Gastroesophageal sphincter (tissue), 4 donors: Measurements from ENCODE around the gene SLC35B4. TPM values are rescaled to one million over a fixed set of nuclear protein-coding genes. Genes with fewer than 3 reads are reported as not detected.

ENCODE experiments used
- ATAC-seq: fragments of 150-250 bp; one replicate; pipeline ENCODE4 v1.9.1; 2016; ENCODE audit warnings: mild to moderate bottlenecking, moderate library complexity
- H3K27ac ChIP-seq, 4 donors: fragments of 200-600 bp; sonication (generic) in 3 of 4; 1 replicate in 3 of 4; 2 replicates in 1 of 4; pipeline ENCODE4 v1.5.1; 2016 to 2019
- H3K27me3 ChIP-seq: fragments of 200-600 bp; sonication (generic); one replicate; pipeline ENCODE4 v1.5.1; 2019
- H3K36me3 ChIP-seq, 2 donors: fragments of 200-600 bp; sonication (generic); one replicate each; pipeline ENCODE4 v1.5.1; 2019; ENCODE audit warnings: control low read depth in 1 of 2
- H3K4me1 ChIP-seq, 3 donors: fragments of 200-600 bp; sonication (generic); 1 replicate in 2 of 3; 2 replicates in 1 of 3; pipeline ENCODE4 v1.5.1; 2016 to 2019; ENCODE audit warnings: control low read depth in 2 of 3
- H3K4me3 ChIP-seq, 2 donors: fragments of 200-600 bp; sonication (generic); one replicate each; pipeline ENCODE4 v1.5.1; 2019; ENCODE audit warnings: mild to moderate bottlenecking in 1 of 2, moderate library complexity in 1 of 2
- H3K9me3 ChIP-seq, 3 donors: fragments of 200-600 bp; sonication (generic); one replicate each; pipeline ENCODE4 v1.5.1; 2017 to 2019; ENCODE audit warnings: control low read depth in 2 of 3
- CTCF ChIP-seq, 4 experiments: fragments of 200-600 bp in 2 of 4; fragments of 450-650 bp in 2 of 4; sonication (generic) in 1 of 4; IDR thresholded peaks; one replicate each; pipeline ENCODE4 v1.5.1; 2017 to 2019; ENCODE audit warnings: antibody characterized with exemption in 4 of 4, mild to moderate bottlenecking in 2 of 4, moderate library complexity in 2 of 4
- EP300 ChIP-seq: sonication (generic); formaldehyde crosslinking; IDR thresholded peaks from one replicate; pipeline ENCODE4 v1.6.1; 2017; ENCODE audit warnings: antibody characterized with exemption, mild to moderate bottlenecking
- POLR2A ChIP-seq, 2 donors: fragments of 450-650 bp; IDR thresholded peaks; one replicate each; pipeline ENCODE4 v1.6.1; 2017; ENCODE audit warnings: antibody characterized with exemption in 2 of 2, mild to moderate bottlenecking in 2 of 2, moderate library complexity in 1 of 2
- POLR2AphosphoS5 ChIP-seq: sonication (generic); formaldehyde crosslinking; IDR thresholded peaks from one replicate; pipeline ENCODE4 v1.6.1; 2017; ENCODE audit warnings: antibody characterized with exemption
- WGBS, 2 donors: methylation state at CpG; one replicate each; pipeline ENCODE4 v1.1.5; 2018; ENCODE audit warnings: low coverage in 1 of 2; 5-methylcytosine and 5-hydroxymethylcytosine counted together
- total RNA-seq, 4 donors: library from RNA; depleted of rRNA; stranded (reverse); fragments of >200 nt; gene quantifications; one replicate each; pipeline ENCODE4 v1.1.0, GENCODE V29; 2016

Gene SLC35B4
- total RNA-seq, 4 donors from 2014 or later = 7.3 to 14.4 (median 10.7) TPM

GRCh38 chr7:134311807-134312206 is 4.9 kb downstream of the SLC35B4 start:
- 95 to 100% methylated on average over 4 of the region's 4 CpGs for WGBS, 2 donors
- peaks cover 0 to 10% (median 0%) of the 10 kb centered on the region in 3 donors for H3K4me1 ChIP-seq
- TF ChIP-seq CTCF (IDR thresholded peaks at IDR 0.05) (no peak), EP300 (no peak), POLR2A (IDR thresholded peaks at IDR 0.05) (no peak), POLR2AphosphoS5 (no peak)
- H3K4me3 ChIP-seq = no peak overlapping the region
- H3K9me3 ChIP-seq = no peaks in the 10 kb centered on the region
- no peaks in the 10 kb centered on the region for H3K27me3 ChIP-seq
- no peak for ATAC-seq
- H3K27ac ChIP-seq = no peak overlapping the region
- peaks cover 0 to 19% of the 10 kb centered on the region in 2 donors for H3K36me3 ChIP-seq

- WGBS, 2 donors = 80 to 94% methylated on average over 4 of the region's 4 CpGs
- Histone ChIP-seq H3K4me1 (no peaks in the 10 kb centered on the region), H3K9me3 (no peaks in the 10 kb centered on the region), H3K27ac (no peak overlapping the region), H3K27me3 (no peaks in the 10 kb centered on the region), H3K4me3 (no peak overlapping the region), H3K36me3 (peaks cover 0 to 44% of the 10 kb centered on the region in 2 donors)
- TF ChIP-seq POLR2A (IDR thresholded peaks at IDR 0.05) = no peak
- no peak for TF ChIP-seq EP300
- TF ChIP-seq POLR2AphosphoS5 = no peak
- no peak for TF ChIP-seq CTCF (IDR thresholded peaks at IDR 0.05)
- ATAC-seq = no peak
These were observed 8.2 kb downstream of the SLC35B4 start for GRCh38 chr7:134308548-134308947.

GRCh38 chr7:134307320-134307719 is 9.4 kb downstream of the SLC35B4 start:
- 75 to 86% methylated on average over 1 of the region's 1 CpG for WGBS, 2 donors
- Histone ChIP-seq H3K4me1 (peaks cover 0 to 2% (median 0%) of the 10 kb centered on the region in 3 donors), H3K36me3 (peaks cover 0 to 47% of the 10 kb centered on the region in 2 donors), H3K27me3 (no peaks in the 10 kb centered on the region), H3K4me3 (no peak overlapping the region), H3K9me3 (no peaks in the 10 kb centered on the region), H3K27ac (no peak overlapping the region)
- ATAC-seq = no peak
- TF ChIP-seq POLR2A (IDR thresholded peaks at IDR 0.05) (no peak), EP300 (no peak), POLR2AphosphoS5 (no peak)

- WGBS, 2 donors = 38 to 47% methylated on average over 2 of the region's 2 CpGs
- Histone ChIP-seq H3K4me3 (no peak overlapping the region), H3K4me1 (peaks cover 0 to 48% (median 15%) of the 10 kb centered on the region in 3 donors), H3K27ac (peak overlapping the region in 2 of 4 donors; percentile 35 to 50), H3K27me3 (no peaks in the 10 kb centered on the region), H3K9me3 (no peaks in the 10 kb centered on the region), H3K36me3 (peaks cover 0 to 32% of the 10 kb centered on the region in 2 donors)
- ATAC-seq = no peak
- TF ChIP-seq POLR2AphosphoS5 (no peak), CTCF (IDR thresholded peaks at IDR 0.05) (no peak), POLR2A (IDR thresholded peaks at IDR 0.05) (no peak)
These were observed 14.6 kb downstream of the SLC35B4 start for GRCh38 chr7:134302120-134302519.

GRCh38 chr7:134301592-134301991 is 15.1 kb downstream of the SLC35B4 start:
- Histone ChIP-seq H3K27me3 (no peaks in the 10 kb centered on the region), H3K27ac (peak overlapping the region in 3 of 4 donors; percentile 18 to 50 (median 35)), H3K9me3 (no peaks in the 10 kb centered on the region), H3K4me1 (peaks cover 0 to 48% (median 15%) of the 10 kb centered on the region in 3 donors), H3K4me3 (no peak overlapping the region), H3K36me3 (peaks cover 0 to 36% of the 10 kb centered on the region in 2 donors)
- TF ChIP-seq EP300 (no peak), POLR2AphosphoS5 (no peak), CTCF (IDR thresholded peaks at IDR 0.05) (no peak), POLR2A (IDR thresholded peaks at IDR 0.05) (no peak)
- ATAC-seq = no peak
- WGBS, 2 donors = 23 to 46% methylated on average over 3 of the region's 3 CpGs
